Duodenal mucosa (tissue), 2 donors: ENCODE data around the gene ABCC8.

Experiments used
- H3K27ac ChIP-seq: one replicate; pipeline ENCODE4 v1.7.0; 2013; ENCODE audit warnings: low read depth, low read length
- H3K27me3 ChIP-seq, 2 donors: one replicate each; pipeline ENCODE4 v1.7.0; 2013; ENCODE audit warnings: low read length in 2 of 2, control low read depth in 1 of 2; ENCODE audit not compliant: insufficient read depth in 2 of 2, control insufficient read depth in 1 of 2
- H3K36me3 ChIP-seq, 2 donors: one replicate each; pipeline ENCODE4 v1.7.0; 2013; ENCODE audit warnings: low read length in 2 of 2, control low read depth in 1 of 2; ENCODE audit not compliant: insufficient read depth in 2 of 2, control insufficient read depth in 1 of 2
- H3K4me1 ChIP-seq, 2 donors: one replicate each; pipeline ENCODE4 v1.7.0; 2013; ENCODE audit warnings: low read length in 2 of 2, control low read depth in 1 of 2; ENCODE audit not compliant: insufficient read depth in 2 of 2, control insufficient read depth in 1 of 2
- H3K4me3 ChIP-seq, 2 donors: one replicate each; pipeline ENCODE4 v1.7.0; 2013; ENCODE audit warnings: low read length in 2 of 2, low read depth in 1 of 2
- H3K9ac ChIP-seq, 2 donors: one replicate each; pipeline ENCODE4 v1.7.0; 2013; ENCODE audit warnings: low read length in 2 of 2, low read depth in 1 of 2
- H3K9me3 ChIP-seq, 2 donors: one replicate each; pipeline ENCODE4 v1.7.0; 2013; ENCODE audit warnings: low read length in 2 of 2, control low read depth in 1 of 2; ENCODE audit not compliant: control insufficient read depth in 1 of 2

The ABCC8 gene

GRCh38 chr11:17350455-17351171 is 126.0 kb downstream of the ABCC8 start:
- H3K27ac ChIP-seq = no peak overlapping the region
- H3K4me1 ChIP-seq = peaks cover 16 to 20% of the 10 kb centered on the region in 2 donors
- no peak overlapping the region for H3K4me3 ChIP-seq

GRCh38 chr11:17347676-17348075 is 129.0 kb downstream of the ABCC8 start:
- Histone ChIP-seq H3K27ac (no peak overlapping the region), H3K9me3 (no peaks in the 10 kb centered on the region), H3K9ac (no peak overlapping the region), H3K4me3 (no peak overlapping the region), H3K27me3 (no peaks in the 10 kb centered on the region), H3K4me1 (peaks cover 8 to 11% of the 10 kb centered on the region in 2 donors), H3K36me3 (no peaks in the 10 kb centered on the region)

More at GRCh38 chr11:17350455-17351171, 126.0 kb downstream of the ABCC8 start:
- no peaks in the 10 kb centered on the region for H3K9me3 ChIP-seq
- H3K36me3 ChIP-seq = no peaks in the 10 kb centered on the region
- H3K27me3 ChIP-seq = no peaks in the 10 kb centered on the region
- no peak overlapping the region for H3K9ac ChIP-seq

- Histone ChIP-seq H3K4me3 (no peak overlapping the region), H3K9me3 (no peaks in the 10 kb centered on the region)
Observed at GRCh38 chr11:17343907-17344306, 132.7 kb downstream of the ABCC8 start.

GRCh38 chr11:17343257-17343656 is 133.4 kb downstream of the ABCC8 start:
- Histone ChIP-seq H3K4me1 (no peaks in the 10 kb centered on the region), H3K36me3 (no peaks in the 10 kb centered on the region), H3K9me3 (no peaks in the 10 kb centered on the region), H3K27me3 (no peaks in the 10 kb centered on the region), H3K9ac (no peak overlapping the region), H3K27ac (no peak overlapping the region), H3K4me3 (no peak overlapping the region)

More at GRCh38 chr11:17343907-17344306, 132.7 kb downstream of the ABCC8 start:
- Histone ChIP-seq H3K4me1 (no peaks in the 10 kb centered on the region), H3K27ac (no peak overlapping the region), H3K36me3 (no peaks in the 10 kb centered on the region), H3K27me3 (no peaks in the 10 kb centered on the region), H3K9ac (no peak overlapping the region)
